HT1080 (cell line): ENCODE measurements around the gene PLEKHG4. TPM values are rescaled to one million over a fixed set of nuclear protein-coding genes. Genes with fewer than 3 reads are reported as not detected.
A peak's percentile ranks its signal among the peaks of the same experiment; 100 is the strongest.

ENCODE experiments used
- DNase-seq: peaks from one replicate; pipeline ENCODE4 v3.0.0-alpha.2; 2015; ENCODE audit warnings: low read depth
- polyA plus RNA-seq, 2 experiments: library from polyadenylated mRNA; depleted of rRNA; stranded (reverse); fragments of >200 nt; gene quantifications; 2 replicates each; pipeline ENCODE4 v1.2.3, GENCODE V29; 2015
- total RNA-seq: library from RNA; depleted of rRNA; stranded (reverse); fragments of >200 nt; shearing (Covaris generic); gene quantifications from 2 replicates; pipeline ENCODE4 v1.2.3, GENCODE V29; 2014; rRNA removed

PLEKHG4 gene, protein sequence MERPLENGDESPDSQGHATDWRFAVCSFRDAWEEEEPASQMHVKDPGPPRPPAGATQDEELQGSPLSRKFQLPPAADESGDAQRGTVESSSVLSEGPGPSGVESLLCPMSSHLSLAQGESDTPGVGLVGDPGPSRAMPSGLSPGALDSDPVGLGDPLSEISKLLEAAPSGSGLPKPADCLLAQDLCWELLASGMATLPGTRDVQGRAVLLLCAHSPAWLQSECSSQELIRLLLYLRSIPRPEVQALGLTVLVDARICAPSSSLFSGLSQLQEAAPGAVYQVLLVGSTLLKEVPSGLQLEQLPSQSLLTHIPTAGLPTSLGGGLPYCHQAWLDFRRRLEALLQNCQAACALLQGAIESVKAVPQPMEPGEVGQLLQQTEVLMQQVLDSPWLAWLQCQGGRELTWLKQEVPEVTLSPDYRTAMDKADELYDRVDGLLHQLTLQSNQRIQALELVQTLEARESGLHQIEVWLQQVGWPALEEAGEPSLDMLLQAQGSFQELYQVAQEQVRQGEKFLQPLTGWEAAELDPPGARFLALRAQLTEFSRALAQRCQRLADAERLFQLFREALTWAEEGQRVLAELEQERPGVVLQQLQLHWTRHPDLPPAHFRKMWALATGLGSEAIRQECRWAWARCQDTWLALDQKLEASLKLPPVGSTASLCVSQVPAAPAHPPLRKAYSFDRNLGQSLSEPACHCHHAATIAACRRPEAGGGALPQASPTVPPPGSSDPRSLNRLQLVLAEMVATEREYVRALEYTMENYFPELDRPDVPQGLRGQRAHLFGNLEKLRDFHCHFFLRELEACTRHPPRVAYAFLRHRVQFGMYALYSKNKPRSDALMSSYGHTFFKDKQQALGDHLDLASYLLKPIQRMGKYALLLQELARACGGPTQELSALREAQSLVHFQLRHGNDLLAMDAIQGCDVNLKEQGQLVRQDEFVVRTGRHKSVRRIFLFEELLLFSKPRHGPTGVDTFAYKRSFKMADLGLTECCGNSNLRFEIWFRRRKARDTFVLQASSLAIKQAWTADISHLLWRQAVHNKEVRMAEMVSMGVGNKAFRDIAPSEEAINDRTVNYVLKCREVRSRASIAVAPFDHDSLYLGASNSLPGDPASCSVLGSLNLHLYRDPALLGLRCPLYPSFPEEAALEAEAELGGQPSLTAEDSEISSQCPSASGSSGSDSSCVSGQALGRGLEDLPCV
- total RNA-seq: 1.8 and 3.7 TPM in 2 replicates
- 2.4 and 3.2 TPM in 2 replicates for polyA plus RNA-seq (2015; cell fraction: cytosol; rRNA removed)
- 17.6 and 20.5 TPM in 2 replicates for polyA plus RNA-seq (2015; cell fraction: nucleus; rRNA removed)

DNA sequence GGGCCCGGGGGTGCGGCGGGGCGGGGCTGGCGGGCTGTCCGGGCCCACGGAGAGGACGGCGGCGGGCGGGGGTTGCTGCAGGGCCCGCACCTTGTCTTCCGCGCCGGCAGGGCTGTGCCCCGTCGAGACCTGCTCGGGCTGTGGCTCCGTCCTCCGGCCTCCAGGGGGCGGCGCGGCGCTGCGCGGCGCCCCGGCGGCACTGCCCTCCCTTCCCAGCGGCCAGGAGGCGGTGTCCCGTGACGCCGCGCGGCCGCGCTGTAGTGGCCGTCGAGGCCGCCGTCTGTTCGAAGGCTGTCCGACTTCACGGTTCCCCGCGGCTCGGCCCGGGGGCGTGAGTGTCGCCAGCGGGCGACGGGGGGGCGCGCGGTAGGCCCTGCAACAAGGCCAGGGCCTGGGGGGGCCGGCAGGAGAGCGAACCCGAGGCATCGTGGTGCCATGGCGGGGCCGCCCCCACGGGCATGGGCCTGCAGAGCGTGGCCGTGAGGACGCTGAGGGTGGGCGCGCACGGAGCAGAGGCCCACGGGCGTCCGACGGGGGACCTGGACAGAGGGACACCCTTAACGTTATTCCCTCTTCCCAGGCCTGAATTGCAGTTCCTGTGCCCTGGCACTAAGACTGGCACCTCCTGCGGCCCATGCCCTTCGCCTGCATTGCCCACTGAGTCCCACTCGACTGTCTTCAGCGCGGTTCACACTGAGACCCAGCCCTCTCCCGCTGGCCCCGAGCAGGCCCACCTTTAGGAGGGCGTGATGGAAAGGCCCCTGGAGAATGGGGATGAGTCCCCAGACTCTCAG, at the start of gene PLEKHG4:
Gene PLEKHG4 (plus strand): TSS at position 237 of the 794 bp plus-strand sequence. CDS start 513 bp downstream, at position 750.
- DNase-seq: no peak

GRCh38 chr16:67229906-67230808, 49.2 kb upstream of the PLEKHG4 start:
- DNase-seq: no peak

- no peak for DNase-seq
These were observed 48.3 kb upstream of the PLEKHG4 start for GRCh38 chr16:67230809-67231660.

DNA sequence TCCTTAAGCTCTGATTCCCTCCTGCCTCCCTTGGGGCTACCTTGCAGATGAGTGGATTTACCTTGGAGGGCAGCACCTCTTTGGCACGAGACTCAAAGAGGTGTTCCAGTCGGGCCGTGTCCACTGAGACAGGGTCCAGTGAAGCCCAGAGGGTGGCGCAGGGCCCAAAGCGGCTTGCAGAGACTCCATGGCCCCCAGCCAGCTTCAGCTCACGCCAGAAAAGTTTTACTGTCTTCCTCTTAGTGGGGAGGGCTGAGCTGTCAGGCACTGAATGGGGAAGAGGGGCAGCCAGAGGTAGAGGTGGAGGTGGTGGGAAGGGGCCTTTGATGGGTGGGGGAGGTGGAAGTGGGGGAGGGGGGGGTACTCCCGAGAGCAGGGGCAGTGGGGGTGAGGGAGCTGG, 45.7 kb upstream of the PLEKHG4 start:
- DNase-seq: no peak

DNA sequence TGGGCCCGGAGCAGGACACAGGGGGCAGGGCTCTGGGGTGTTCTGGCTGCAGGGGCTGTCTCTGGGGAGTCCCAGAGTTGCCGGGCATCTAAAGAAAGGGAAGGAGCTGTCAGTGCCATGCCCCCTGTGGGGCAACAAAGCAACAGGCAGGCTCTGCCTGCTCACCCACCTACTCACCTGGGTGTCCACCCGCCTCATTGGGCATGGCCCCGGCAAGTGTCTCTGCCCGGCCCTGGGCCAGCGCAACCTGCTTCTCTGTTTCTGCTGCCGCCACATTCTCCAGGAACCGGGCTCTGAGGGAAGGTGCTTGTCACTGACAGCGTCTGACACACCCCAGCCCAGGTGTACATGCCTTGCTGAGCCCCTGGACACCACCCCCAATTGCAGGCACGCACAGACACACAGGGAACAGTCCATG, 45.1 kb upstream of the PLEKHG4 start:
- DNase-seq: no peak

DNA sequence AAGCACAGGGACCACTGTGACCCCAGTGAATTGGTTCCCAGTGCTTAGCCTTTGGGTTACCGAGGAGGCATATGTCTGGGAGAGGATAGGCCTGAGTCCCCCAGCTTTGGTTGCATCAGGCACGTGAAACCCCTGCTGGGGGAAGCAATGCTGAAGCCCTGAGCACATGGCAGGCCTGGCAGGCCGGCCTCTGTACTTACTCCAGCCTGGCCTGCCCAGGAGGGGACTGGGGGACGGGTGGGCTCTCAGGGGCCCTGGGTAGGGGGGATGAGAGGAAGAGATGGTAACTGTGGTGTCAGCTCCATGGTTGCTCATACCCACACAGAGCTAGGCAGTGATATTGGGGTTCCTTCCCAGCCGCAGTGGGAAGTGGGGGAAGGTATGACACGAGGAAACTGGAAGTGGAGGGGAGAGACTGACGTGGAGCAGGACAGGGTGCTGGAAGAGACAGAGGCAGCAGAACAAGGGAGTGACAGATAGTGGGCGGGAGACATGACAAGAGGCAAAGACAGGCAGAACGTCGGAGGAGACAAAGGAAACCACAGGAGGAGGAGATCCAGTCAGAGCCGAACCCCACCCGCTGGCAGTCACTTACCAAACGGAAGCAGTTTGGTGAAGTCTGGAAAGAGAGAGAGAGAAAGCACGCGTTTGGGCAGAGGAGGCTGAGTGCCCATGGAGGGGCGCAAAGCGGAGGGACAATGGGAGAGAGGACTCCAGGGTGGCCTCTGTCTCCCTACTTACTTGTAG, 43.3 kb upstream of the PLEKHG4 start:
- DNase-seq: no peak

GRCh38 chr16:67236563-67237395, 42.6 kb upstream of the PLEKHG4 start:
- DNase-seq: peak; percentile 36

DNA sequence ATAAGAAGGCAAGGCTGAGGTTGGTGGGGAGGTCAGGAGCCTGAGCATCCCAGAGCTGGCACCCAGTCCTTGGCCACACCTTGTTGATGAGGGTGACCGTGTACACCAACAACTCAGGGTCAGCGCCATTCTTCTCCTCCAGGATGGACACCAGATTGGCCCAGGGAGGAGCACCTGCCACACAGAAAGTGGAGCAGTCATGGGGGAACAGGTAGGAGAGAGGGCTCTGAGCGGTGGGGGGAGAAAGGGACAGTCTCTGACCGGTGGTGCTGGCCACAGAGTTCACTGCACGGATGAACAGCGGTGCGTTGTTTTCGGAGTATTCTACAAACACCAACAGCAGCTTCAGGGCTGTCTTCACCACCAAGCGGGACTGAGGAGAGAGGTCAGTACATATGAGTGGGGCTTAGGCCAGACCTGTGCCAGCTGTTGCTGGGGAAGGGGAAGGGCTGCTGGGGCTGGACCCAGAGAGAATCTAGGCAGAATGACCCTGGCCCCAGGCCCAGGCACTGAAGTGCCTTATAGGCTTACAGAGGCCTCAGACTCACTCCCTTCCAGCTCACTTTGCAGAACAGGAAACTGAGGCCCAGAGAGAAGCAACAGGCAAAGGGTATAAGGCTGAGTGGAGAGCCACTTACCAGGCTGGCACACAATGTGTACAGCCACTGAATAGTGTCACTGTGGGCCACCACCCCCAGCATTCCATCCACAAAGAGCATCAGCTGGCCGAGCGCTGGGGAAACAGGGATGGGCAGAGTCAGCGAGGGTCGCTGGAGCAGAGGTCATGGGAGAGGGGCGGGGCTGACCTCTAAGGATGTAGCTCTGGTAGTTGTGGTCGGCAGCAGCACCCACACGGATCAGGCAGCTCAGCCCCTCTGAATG, 41.7 kb upstream of the PLEKHG4 start:
- no peak for DNase-seq

GRCh38 chr16:67238278-67238575, 41.1 kb upstream of the PLEKHG4 start:
- DNase-seq: no peak

GRCh38 chr16:67238806-67239470, 40.4 kb upstream of the PLEKHG4 start:
- DNase-seq: no peak

DNA sequence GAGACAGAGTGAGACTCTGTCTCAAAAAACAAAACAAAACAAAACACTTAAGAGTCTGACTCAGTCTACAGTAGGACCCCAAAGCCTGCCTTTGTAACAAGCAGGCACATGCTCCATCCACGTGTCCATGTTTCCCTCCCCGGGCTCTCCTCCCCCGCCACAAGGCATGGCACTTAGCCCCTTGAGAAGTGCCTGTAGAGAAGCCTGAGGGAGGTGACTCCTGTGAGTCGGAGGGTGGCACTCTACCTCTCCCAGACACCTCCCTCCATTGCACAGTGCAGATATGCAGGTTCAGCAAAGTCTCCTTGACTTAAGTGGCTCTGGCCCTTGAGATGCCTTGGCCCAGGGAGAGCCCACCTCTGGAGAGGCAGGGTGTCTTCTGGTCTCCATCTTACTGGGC, 38.8 kb upstream of the PLEKHG4 start:
- peak; percentile 53 for DNase-seq

GRCh38 chr16:67241008-67241900, 38.1 kb upstream of the PLEKHG4 start:
- peak; percentile 94 for DNase-seq

GRCh38 chr16:67242138-67242730, 37.1 kb upstream of the PLEKHG4 start:
- DNase-seq: no peak

GRCh38 chr16:67243481-67243880, 35.9 kb upstream of the PLEKHG4 start:
- DNase-seq: no peak
